HG03521 (cell line): ENCODE data around the gene ZNF606.

ENCODE experiments used
- ATAC-seq: cut with Tn5 transposase; IDR thresholded peaks from one replicate; pipeline ENCODE4 v1.9.1; 2021; ENCODE audit warnings: mild to moderate bottlenecking, moderate library complexity; ENCODE audit not compliant: unreplicated experiment

ZNF606 gene

GRCh38 chr19:57935731-57936130, 66.9 kb downstream of the ZNF606 start:
- no peak for ATAC-seq

- no peak for ATAC-seq
Measured at GRCh38 chr19:57934820-57935665, 67.6 kb downstream of the ZNF606 start, which contains the start of gene ZNF418. ZNF418 (minus strand) TSS chr19:57935402; CDS start chr19:57933822, 1,580 bp downstream.

GRCh38 chr19:57927587-57927986, 75.0 kb downstream of the ZNF606 start:
- no peak for ATAC-seq
